Lower leg skin (tissue), 4 donors: ENCODE results near the gene ZNF644. TPM values are rescaled to one million over a fixed set of nuclear protein-coding genes. Genes with fewer than 3 reads are reported as not detected.

Experiments used
- DNase-seq, 2 donors: peaks; one replicate each; pipeline ENCODE4 v3.0.0-alpha.2; 2019; ENCODE audit warnings: low spot score in 2 of 2
- H3K4me3 ChIP-seq: fragments of 200-600 bp; sonication (generic); 2 replicates; pipeline ENCODE4 v1.5.1; 2017; ENCODE audit warnings: mild to moderate bottlenecking, low read depth; ENCODE audit not compliant: poor library complexity, severe bottlenecking
- CTCF ChIP-seq, 3 donors: fragments of 450-650 bp; IDR thresholded peaks; one replicate each; pipeline ENCODE4 v1.5.1; 2016; ENCODE audit warnings: antibody characterized with exemption in 3 of 3, mild to moderate bottlenecking in 3 of 3, moderate library complexity in 2 of 3
- POLR2A ChIP-seq, 2 donors: fragments of 450-650 bp; IDR thresholded peaks; one replicate each; pipeline ENCODE4 v1.6.1; 2016 to 2017; ENCODE audit warnings: antibody characterized with exemption in 2 of 2, mild to moderate bottlenecking in 1 of 2, moderate library complexity in 1 of 2
- WGBS, 2 donors: methylation state at CpG; one replicate each; pipeline ENCODE4 v1.1.5; 2018; 5-methylcytosine and 5-hydroxymethylcytosine counted together
- intact Hi-C: fragments of 100-400 bp; cut with DNase I; formaldehyde crosslinking; loops from one replicate; pipeline ENCODE4 v1.15.0; 2023; ENCODE audit warnings: low total_unique reads
- total RNA-seq, 4 donors: library from RNA; depleted of rRNA; stranded (reverse); fragments of >200 nt; gene quantifications; one replicate each; pipeline ENCODE4 v1.1.0, GENCODE V29; 2016

The ZNF644 gene
- total RNA-seq, 4 donors from 2014 or later: 28.0 to 57.1 (median 39.4) TPM

- DNase-seq: no peak
- intact Hi-C loops: no loop called here
- TF ChIP-seq CTCF (IDR thresholded peaks at IDR 0.05) (no peak), POLR2A (IDR thresholded peaks at IDR 0.05) (no peak)
- H3K4me3 ChIP-seq: no peak overlapping the region
- 90 to 91% methylated on average over 5 of the region's 5 CpGs for WGBS, 2 donors
Measured at GRCh38 chr1:90959352-90960206, 62.3 kb downstream of the ZNF644 start.

GRCh38 chr1:90957497-90957896 is 64.3 kb downstream of the ZNF644 start:
- TF ChIP-seq CTCF (IDR thresholded peaks at IDR 0.05): no peak
- TF ChIP-seq POLR2A (IDR thresholded peaks at IDR 0.05): no peak
- intact Hi-C loops: no loop called here
- no peak for DNase-seq
- H3K4me3 ChIP-seq: no peak overlapping the region

- H3K4me3 ChIP-seq: no peak overlapping the region
- DNase-seq: no peak
- intact Hi-C loops: no loop called here
- WGBS, 2 donors: 85 to 96% methylated on average over 1 of the region's 1 CpG
- TF ChIP-seq POLR2A (IDR thresholded peaks at IDR 0.05) (no peak), CTCF (IDR thresholded peaks at IDR 0.05) (no peak)
Measured at GRCh38 chr1:90955769-90956168, 66.1 kb downstream of the ZNF644 start.

GRCh38 chr1:90952906-90953305 is 68.9 kb downstream of the ZNF644 start:
- H3K4me3 ChIP-seq: no peak overlapping the region
- intact Hi-C loops: no loop called here
- no peak for TF ChIP-seq CTCF (IDR thresholded peaks at IDR 0.05)
- TF ChIP-seq POLR2A (IDR thresholded peaks at IDR 0.05): no peak
- 66 to 77% methylated on average over 3 of the region's 3 CpGs for WGBS, 2 donors
- no peak for DNase-seq

GRCh38 chr1:90951009-90951408 is 70.8 kb downstream of the ZNF644 start:
- intact Hi-C loops: no loop called here
- no peak for DNase-seq
- 90 to 96% methylated on average over 2 of the region's 2 CpGs for WGBS, 2 donors
- H3K4me3 ChIP-seq: no peak overlapping the region
- TF ChIP-seq CTCF (IDR thresholded peaks at IDR 0.05): no peak
- TF ChIP-seq POLR2A (IDR thresholded peaks at IDR 0.05): no peak

GRCh38 chr1:90948301-90948700 is 73.5 kb downstream of the ZNF644 start:
- intact Hi-C loops: no loop called here
- no peak overlapping the region for H3K4me3 ChIP-seq
- WGBS, 2 donors: 97 to 98% methylated on average over 7 of the region's 7 CpGs
- DNase-seq: no peak
- TF ChIP-seq POLR2A (IDR thresholded peaks at IDR 0.05): no peak
